CD14-positive monocyte (primary cell): ENCODE data around the gene PRELID3B. TPM values are rescaled to one million over a fixed set of nuclear protein-coding genes. Genes with fewer than 3 reads are reported as not detected.
A peak's percentile ranks its signal among the peaks of the same experiment; 100 is the strongest.

Experiments
- DNase-seq, 3 donors: peaks; one replicate each; pipeline ENCODE4 v3.0.0-alpha.2; 2011 to 2022
- H2AFZ ChIP-seq: 2 replicates; pipeline ENCODE4 v1.6.0; 2012; ENCODE audit warnings: mild to moderate bottlenecking, low read depth, low read length, inconsistent platforms; ENCODE audit not compliant: insufficient read depth, poor library complexity, severe bottlenecking
- H3K27ac ChIP-seq, 2 donors: 1 replicate in 1 of 2; 2 replicates in 1 of 2; pipeline ENCODE4 v1.5.1; 2012 to 2013; ENCODE audit warnings: low read length in 2 of 2, control low read depth in 1 of 2, inconsistent platforms in 1 of 2, low read depth in 1 of 2, mild to moderate bottlenecking in 1 of 2
- H3K27me3 ChIP-seq, 2 donors: one replicate each; pipeline versions ENCODE4 v1.6.0 to v1.6.1; 2011 to 2013; ENCODE audit warnings: low read length in 2 of 2; ENCODE audit not compliant: control insufficient read depth in 2 of 2, insufficient read depth in 2 of 2
- H3K36me3 ChIP-seq, 2 donors: replicated peaks in 1 of 2; 1 replicate in 1 of 2; 2 replicates in 1 of 2; pipeline versions ENCODE4 v1.5.1 to v1.6.1; 2012 to 2013; ENCODE audit warnings: low read length in 2 of 2, control low read depth in 1 of 2, inconsistent platforms in 1 of 2, mild to moderate bottlenecking in 1 of 2; ENCODE audit not compliant: insufficient read depth in 2 of 2, control insufficient read depth in 1 of 2
- H3K4me1 ChIP-seq, 2 donors: 1 replicate in 1 of 2; 2 replicates in 1 of 2; pipeline versions ENCODE4 v1.5.1 to v1.6.1; 2012 to 2013; ENCODE audit warnings: low read length in 2 of 2, control low read depth in 1 of 2, inconsistent platforms in 1 of 2, mild to moderate bottlenecking in 1 of 2, moderate library complexity in 1 of 2; ENCODE audit not compliant: insufficient read depth in 2 of 2, control insufficient read depth in 1 of 2
- H3K4me2 ChIP-seq: replicated peaks from 2 replicates; pipeline ENCODE3; 2012; ENCODE audit warnings: low read length, moderate library complexity, mild to moderate bottlenecking; ENCODE audit not compliant: poor library complexity, severe bottlenecking; ENCODE audit errors: extremely low read depth
- H3K4me3 ChIP-seq, 3 experiments: fragments of 200-600 bp in 1 of 3; sonication (generic) in 1 of 3; replicated peaks in 1 of 3; 1 replicate in 2 of 3; 2 replicates in 1 of 3; pipeline ENCODE4 v1.5.1; 2011 to 2013; ENCODE audit warnings: low read length in 3 of 3, mild to moderate bottlenecking in 3 of 3, control low read depth in 2 of 3, low read depth in 2 of 3, inconsistent platforms in 1 of 3, moderate library complexity in 1 of 3
- H3K79me2 ChIP-seq: 2 replicates; pipeline ENCODE4 v1.6.0; 2012; ENCODE audit warnings: mild to moderate bottlenecking, control low read depth, inconsistent platforms, low read length, moderate library complexity; ENCODE audit not compliant: insufficient read depth
- H3K9ac ChIP-seq: 2 replicates; pipeline ENCODE4 v1.6.0; 2017; ENCODE audit warnings: low read length, mild to moderate bottlenecking; ENCODE audit not compliant: insufficient read depth, poor library complexity, severe bottlenecking
- H3K9me3 ChIP-seq, 2 donors: replicated peaks in 1 of 2; 1 replicate in 1 of 2; 2 replicates in 1 of 2; pipeline versions ENCODE4 v1.5.1 to v1.6.1; 2012 to 2013; ENCODE audit warnings: low read length in 2 of 2, control low read depth in 1 of 2; ENCODE audit not compliant: control insufficient read depth in 1 of 2, insufficient read depth in 1 of 2
- H4K20me1 ChIP-seq: 2 replicates; pipeline ENCODE4 v1.6.0; 2012; ENCODE audit warnings: mild to moderate bottlenecking, low read length, control low read depth, moderate library complexity; ENCODE audit not compliant: insufficient read depth
- H3K27ac Mint-ChIP-seq, 7 donors: one replicate each; pipeline ENCODE4 v1.8.0; 2020; ENCODE audit warnings: mild to moderate bottlenecking in 7 of 7, mixed read lengths in 7 of 7, moderate library complexity in 6 of 7, inconsistent platforms in 2 of 7
- H3K27me3 Mint-ChIP-seq, 3 donors: one replicate each; pipeline ENCODE4 v1.8.0; 2021 to 2022; ENCODE audit warnings: low read depth in 3 of 3, mild to moderate bottlenecking in 3 of 3, mixed read lengths in 3 of 3, moderate library complexity in 3 of 3, inconsistent platforms in 1 of 3
- H3K36me3 Mint-ChIP-seq, 2 donors: one replicate each; pipeline ENCODE4 v1.8.0; 2020; ENCODE audit warnings: mixed read lengths in 2 of 2, inconsistent platforms in 1 of 2, mild to moderate bottlenecking in 1 of 2
- H3K4me1 Mint-ChIP-seq: one replicate; pipeline ENCODE4 v1.8.0; 2020; ENCODE audit warnings: mild to moderate bottlenecking, mixed read lengths
- H3K4me3 Mint-ChIP-seq, 2 donors: one replicate each; pipeline ENCODE4 v1.8.0; 2020; ENCODE audit warnings: mild to moderate bottlenecking in 2 of 2, mixed read lengths in 2 of 2, moderate library complexity in 1 of 2
- H3K9me3 Mint-ChIP-seq, 7 donors: one replicate each; pipeline ENCODE4 v1.8.0; 2020 to 2022; ENCODE audit warnings: mixed read lengths in 7 of 7, mild to moderate bottlenecking in 6 of 7, moderate library complexity in 6 of 7, inconsistent platforms in 2 of 7
- CTCF ChIP-seq: fragments of 200-600 bp; IDR thresholded peaks from one replicate; pipeline ENCODE4 v1.8.0; 2022; ENCODE audit warnings: antibody characterized with exemption, mild to moderate bottlenecking
- WGBS: methylation state at CpG from one replicate; pipeline ENCODE4 v1.1.5; 2013; ENCODE audit warnings: missing lambda C conversion rate; ENCODE audit not compliant: insufficient coverage; 5-methylcytosine and 5-hydroxymethylcytosine counted together
- intact Hi-C, 2 donors: fragments of 100-400 bp; cut with micrococcal nuclease; formaldehyde crosslinking; loops; one replicate each; pipeline versions ENCODE4 v1.15.0 to v1.15.1; 2023
- polyA plus RNA-seq, 3 donors: library from polyadenylated mRNA; depleted of rRNA in 1 of 3; unstranded in 2 of 3; stranded (reverse) in 1 of 3; fragments of 300-500 nt in 2 of 3; fragments of >200 nt in 1 of 3; fragmentation: Illumina TruSeq in 2 of 3; gene quantifications; 1 replicate in 2 of 3; 2 replicates in 1 of 3; pipeline ENCODE4 v1.2.3, GENCODE V29; 2012 to 2021

PRELID3B gene
- polyA plus RNA-seq, 3 donors, result 16.9 to 21.0 (median 20.1) TPM

- no peak for TF ChIP-seq CTCF
- Histone ChIP-seq H3K4me3 (peak overlapping the region; percentile 53 to 83 (median 79)), H3K79me2 (peaks cover 53% of the 10 kb centered on the region), H3K4me1 (peaks cover 23 to 41% of the 10 kb centered on the region in 2 donors), H4K20me1 (peaks cover 43% of the 10 kb centered on the region), H3K36me3 (peaks cover 52 to 69% of the 10 kb centered on the region in 2 donors), H3K9me3 (no peaks in the 10 kb centered on the region), H3K27ac (peak overlapping the region; percentile 71 to 88), H3K27me3 (no peaks in the 10 kb centered on the region), H2AFZ (peak overlapping the region; percentile 81), H3K9ac (peak overlapping the region; percentile 83), H3K4me2 (peak overlapping the region; percentile 78)
- Mint-ChIP-seq H3K27me3 (peaks cover 0 to 2% (median 0%) of the 10 kb centered on the region in 3 donors), H3K27ac (peak overlapping the region; percentile 90 to 97 (median 94)), H3K4me1 (peaks cover 39% of the 10 kb centered on the region), H3K4me3 (peak overlapping the region; percentile 84 to 93), H3K36me3 (peaks cover 64 to 67% of the 10 kb centered on the region in 2 donors), H3K9me3 (no peaks in the 10 kb centered on the region)
- 0% methylated on average over 9 of the region's 13 CpGs for WGBS
- intact Hi-C loops, result loop anchor here (2.0 to 10.0 kb wide), 5 partner anchors 24 to 140 kb away; partner anchors contain the start of gene NELFCD (in 1 of the 2)
- DNase-seq, result no peak
These were observed 9.9 kb downstream of the PRELID3B start for GRCh38 chr20:59032713-59033059.

GRCh38 chr20:59032023-59032712, 10.4 kb downstream of the PRELID3B start, which contains the start of gene ATP5F1E:
TSS of gene ATP5F1E (minus strand) at chr20:59032335. CDS start at chr20:59032251, 84 bp downstream.
- Histone ChIP-seq H3K27ac (peak within 1 kb of the TSS; percentile 78 to 88), H4K20me1 (peaks cover 44% of the 10 kb centered on the region), H3K4me1 (peaks cover 23 to 41% of the 10 kb centered on the region in 2 donors), H3K36me3 (peaks cover 52 to 69% of the 10 kb centered on the region in 2 donors), H3K27me3 (no peaks in the 10 kb centered on the region), H3K4me2 (peak within 1 kb of the TSS; percentile 78), H2AFZ (peak within 1 kb of the TSS; percentile 82), H3K4me3 (peak within 1 kb of the TSS; percentile 53 to 83 (median 79)), H3K9me3 (no peaks in the 10 kb centered on the region), H3K9ac (peak within 1 kb of the TSS; percentile 83), H3K79me2 (peaks cover 53% of the 10 kb centered on the region)
- WGBS, result under 1% methylated on average over 86 of the region's 86 CpGs
- Mint-ChIP-seq H3K4me3 (peak within 1 kb of the TSS; percentile 94 to 97), H3K4me1 (peaks cover 44% of the 10 kb centered on the region), H3K9me3 (no peaks in the 10 kb centered on the region), H3K27ac (peak within 1 kb of the TSS; percentile 94 to 99 (median 97)), H3K27me3 (peaks cover 0 to 2% (median 0%) of the 10 kb centered on the region in 3 donors), H3K36me3 (peaks cover 64 to 67% of the 10 kb centered on the region in 2 donors)
- DNase-seq, result peak; percentile 94 to 95 (median 94)
- intact Hi-C loops, result loop anchor here (2.0 to 10.0 kb wide), 5 partner anchors 23 to 140 kb away; partner anchors contain the start of gene NELFCD (in 1 of the 2)
- no peak for TF ChIP-seq CTCF
